Neuronal stem cell (in vitro differentiated cells): ENCODE measurements around the gene GPSM1.

Experiments
- DNase-seq: peaks from one replicate; pipeline ENCODE4 v3.0.0-alpha.2; 2013; ENCODE audit warnings: low spot score
- H2AFZ ChIP-seq: one replicate; pipeline ENCODE4 v1.6.1; 2013; ENCODE audit warnings: mild to moderate bottlenecking, low read length, inconsistent platforms
- H2AK5ac ChIP-seq: 2 replicates; pipeline ENCODE4 v1.6.1; 2013; ENCODE audit warnings: low read depth, mild to moderate bottlenecking, inconsistent platforms, low read length, moderate library complexity, mixed read lengths
- H2BK120ac ChIP-seq: 2 replicates; pipeline ENCODE4 v1.6.1; 2013; ENCODE audit warnings: low read depth, mild to moderate bottlenecking, inconsistent platforms, low read length, moderate library complexity, mixed read lengths
- H2BK12ac ChIP-seq: one replicate; pipeline ENCODE4 v1.6.1; 2013; ENCODE audit warnings: low read length, inconsistent platforms
- H2BK15ac ChIP-seq: 2 replicates; pipeline ENCODE4 v1.6.1; 2013; ENCODE audit warnings: mild to moderate bottlenecking, low read length, inconsistent platforms, mixed read lengths
- H2BK5ac ChIP-seq: one replicate; pipeline ENCODE4 v1.6.1; 2013; ENCODE audit warnings: inconsistent platforms, mild to moderate bottlenecking, low read length, moderate library complexity
- H3K14ac ChIP-seq: one replicate; pipeline ENCODE4 v1.6.1; 2013; ENCODE audit warnings: low read length, inconsistent platforms
- H3K18ac ChIP-seq: 2 replicates; pipeline ENCODE4 v1.6.1; 2013; ENCODE audit warnings: low read length, inconsistent platforms
- H3K23ac ChIP-seq: 2 replicates; pipeline ENCODE4 v1.6.1; 2013; ENCODE audit warnings: low read depth, mild to moderate bottlenecking, mixed read lengths, low read length, inconsistent platforms; ENCODE audit not compliant: poor library complexity
- H3K27ac ChIP-seq: replicated peaks from 3 replicates; pipeline ENCODE4 v1.5.1; 2013; ENCODE audit warnings: low read length, inconsistent platforms
- H3K27me3 ChIP-seq, 3 experiments: 2 replicates each; pipeline ENCODE4 v1.6.1; 2013; ENCODE audit warnings: low read length in 3 of 3, mild to moderate bottlenecking in 2 of 3, inconsistent platforms in 1 of 3, low read depth in 1 of 3, mixed read lengths in 1 of 3, moderate library complexity in 1 of 3; ENCODE audit not compliant: control insufficient read depth in 3 of 3, insufficient read depth in 3 of 3
- H3K36me3 ChIP-seq, 2 donors: replicated peaks in 1 of 2; 2 replicates each; pipeline ENCODE4 v1.6.1; 2013; ENCODE audit warnings: low read length in 2 of 2; ENCODE audit not compliant: control insufficient read depth in 2 of 2, insufficient read depth in 2 of 2
- H3K4ac ChIP-seq: 2 replicates; pipeline ENCODE4 v1.6.1; 2013; ENCODE audit warnings: inconsistent platforms, mild to moderate bottlenecking, low read length, moderate library complexity
- H3K4me1 ChIP-seq, 2 donors: 1 replicate in 1 of 2; 2 replicates in 1 of 2; pipeline ENCODE4 v1.6.1; 2013; ENCODE audit warnings: low read length in 2 of 2, low read depth in 1 of 2; ENCODE audit not compliant: control insufficient read depth in 2 of 2, insufficient read depth in 1 of 2
- H3K4me2 ChIP-seq: one replicate; pipeline ENCODE4 v1.6.1; 2013; ENCODE audit warnings: mild to moderate bottlenecking, low read length, inconsistent platforms; ENCODE audit not compliant: insufficient read depth, poor library complexity, severe bottlenecking
- H3K4me3 ChIP-seq, 2 donors: 2 replicates each; pipeline ENCODE4 v1.5.1; 2013; ENCODE audit warnings: low read length in 2 of 2, mild to moderate bottlenecking in 2 of 2, inconsistent platforms in 1 of 2, moderate library complexity in 1 of 2
- H3K79me1 ChIP-seq: one replicate; pipeline ENCODE4 v1.6.1; 2013; ENCODE audit warnings: low read depth, mild to moderate bottlenecking, inconsistent platforms, low read length, moderate library complexity
- H3K9ac ChIP-seq: one replicate; pipeline ENCODE4 v1.6.1; 2013; ENCODE audit warnings: mild to moderate bottlenecking, low read depth, low read length, inconsistent platforms; ENCODE audit not compliant: poor library complexity
- H3K9me3 ChIP-seq, 2 donors: replicated peaks in 1 of 2; 2 replicates each; pipeline versions ENCODE3 to v1.6.1; 2013; ENCODE audit warnings: low read length in 2 of 2, mild to moderate bottlenecking in 2 of 2, inconsistent platforms in 1 of 2, low read depth in 1 of 2, mixed read lengths in 1 of 2, moderate library complexity in 1 of 2; ENCODE audit not compliant: control insufficient read depth in 2 of 2, insufficient read depth in 1 of 2
- H4K8ac ChIP-seq: one replicate; pipeline ENCODE4 v1.6.1; 2013; ENCODE audit warnings: low read depth, mild to moderate bottlenecking, inconsistent platforms, low read length, moderate library complexity
- H4K91ac ChIP-seq: one replicate; pipeline ENCODE4 v1.6.1; 2013; ENCODE audit warnings: low read length, low read depth, mild to moderate bottlenecking, inconsistent platforms; ENCODE audit not compliant: poor library complexity
- WGBS, 2 donors: extraction: QIAGEN DNeasy Blood & Tissue Kit; methylation state at CpG; one replicate each; pipeline ENCODE4 v1.1.7; 2013; ENCODE audit warnings: missing lambda C conversion rate in 2 of 2, mixed read lengths in 1 of 2; ENCODE audit not compliant: insufficient read length in 2 of 2, insufficient replicate concordance in 1 of 2; ENCODE audit errors: extremely low coverage in 2 of 2; 5-methylcytosine and 5-hydroxymethylcytosine counted together

Gene GPSM1

GRCh38 chr9:136389396-136389795 lies 62.1 kb downstream of the GPSM1 start:
- Histone ChIP-seq H3K18ac (no peak overlapping the region), H3K4ac (no peak overlapping the region), H3K9ac (no peak overlapping the region), H2BK12ac (no peak overlapping the region), H3K27ac (no peak overlapping the region), H2BK5ac (no peak overlapping the region), H2BK120ac (no peak overlapping the region), H3K14ac (no peak overlapping the region), H2AK5ac (no peak overlapping the region), H4K8ac (no peak overlapping the region), H4K91ac (no peak overlapping the region), H3K4me1 (no peaks in the 10 kb centered on the region), H2BK15ac (no peak overlapping the region), H3K9me3 (no peaks in the 10 kb centered on the region), H3K36me3 (peaks cover 59 to 90% of the 10 kb centered on the region in 2 donors), H3K23ac (no peak overlapping the region), H3K4me2 (no peak overlapping the region), H2AFZ (no peak overlapping the region), H3K27me3 (no peaks in the 10 kb centered on the region), H3K79me1 (peaks cover 5% of the 10 kb centered on the region), H3K4me3 (no peak overlapping the region)
- DNase-seq, result no peak
- no CpG with 5 or more reads among the region's 14 CpGs for WGBS, 2 donors

GRCh38 chr9:136391737-136392537 lies 64.6 kb downstream of the GPSM1 start:
- peak overlapping the region; percentile 43 for H4K8ac ChIP-seq
- H3K4me2 ChIP-seq, result no peak overlapping the region
- no peak for DNase-seq
- H3K4me3 ChIP-seq, result no peak overlapping the region
- H3K9ac ChIP-seq, result no peak overlapping the region
- H4K91ac ChIP-seq, result no peak overlapping the region
- H3K36me3 ChIP-seq, result peaks cover 72 to 94% of the 10 kb centered on the region in 2 donors
- peaks cover 7% of the 10 kb centered on the region for H3K79me1 ChIP-seq
- no peak overlapping the region for H3K4ac ChIP-seq
- no peak overlapping the region for H3K14ac ChIP-seq
- H3K4me1 ChIP-seq, result no peaks in the 10 kb centered on the region
- H2BK120ac ChIP-seq, result no peak overlapping the region
- no peak overlapping the region for H2AK5ac ChIP-seq
- H3K23ac ChIP-seq, result peak overlapping the region; percentile 31
- no CpG with 5 or more reads among the region's 28 CpGs for WGBS, 2 donors
- H3K27me3 ChIP-seq, result no peaks in the 10 kb centered on the region
- no peak overlapping the region for H2AFZ ChIP-seq
- no peak overlapping the region for H2BK15ac ChIP-seq
- H3K27ac ChIP-seq, result no peak overlapping the region
- no peak overlapping the region for H2BK5ac ChIP-seq
- no peak overlapping the region for H3K18ac ChIP-seq
- no peaks in the 10 kb centered on the region for H3K9me3 ChIP-seq
- no peak overlapping the region for H2BK12ac ChIP-seq

DNA sequence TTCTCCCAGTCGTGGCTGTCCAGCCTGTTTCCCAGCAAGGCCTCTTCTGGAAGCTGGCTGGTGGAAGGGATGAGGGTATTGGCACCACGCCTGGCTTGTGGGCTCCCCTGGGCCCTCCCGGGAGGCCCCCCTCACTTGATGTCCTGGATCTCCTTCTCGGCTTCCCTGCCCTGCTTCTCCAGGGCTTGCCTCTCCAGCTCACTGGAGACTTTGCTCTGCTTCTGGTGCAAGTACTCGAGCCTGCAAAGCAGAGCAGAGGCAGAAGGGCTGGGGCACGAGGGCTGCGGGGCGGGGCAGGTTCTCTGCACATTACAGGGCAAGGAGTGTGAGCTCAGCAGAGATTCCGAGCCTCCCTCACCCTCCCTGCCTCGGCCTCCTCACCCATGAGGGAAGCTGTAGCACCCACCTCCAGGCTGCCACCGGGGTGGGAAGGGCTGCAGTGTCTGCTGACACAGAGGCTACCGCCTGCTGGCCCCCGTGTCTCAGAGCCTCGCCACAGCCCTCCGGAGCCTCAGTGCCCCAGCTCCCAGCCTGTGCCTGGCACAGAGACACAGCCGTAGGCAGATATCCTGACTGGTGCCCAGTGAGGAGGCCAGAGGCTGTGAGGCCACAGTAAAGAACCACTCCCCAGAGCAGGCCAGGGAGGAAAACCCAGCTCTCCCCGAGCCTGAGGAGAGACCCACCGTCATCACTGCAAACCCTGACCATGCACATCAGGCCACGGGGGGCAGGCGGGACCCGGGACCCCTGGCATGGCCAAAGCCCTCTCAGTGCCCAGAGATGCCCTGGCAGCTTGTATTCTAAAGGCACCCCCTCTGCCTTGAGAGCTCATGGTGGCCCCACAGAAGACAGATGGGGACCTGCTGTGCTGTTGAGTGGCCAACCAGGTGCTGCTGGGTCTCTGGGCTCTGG lies 65.5 kb downstream of the GPSM1 start:
- Histone ChIP-seq H3K9me3 (no peaks in the 10 kb centered on the region), H2AFZ (no peak overlapping the region), H3K18ac (no peak overlapping the region), H3K4me3 (no peak overlapping the region), H2BK15ac (no peak overlapping the region), H4K91ac (no peak overlapping the region), H3K27ac (no peak overlapping the region), H3K79me1 (peaks cover 8% of the 10 kb centered on the region), H2BK120ac (no peak overlapping the region), H4K8ac (no peak overlapping the region), H2AK5ac (no peak overlapping the region), H2BK5ac (no peak overlapping the region), H3K14ac (no peak overlapping the region), H3K4me1 (no peaks in the 10 kb centered on the region), H3K4ac (no peak overlapping the region), H3K36me3 (peaks cover 70 to 93% of the 10 kb centered on the region in 2 donors), H3K9ac (peak overlapping the region; percentile 21), H2BK12ac (no peak overlapping the region), H3K23ac (no peak overlapping the region), H3K27me3 (no peaks in the 10 kb centered on the region), H3K4me2 (no peak overlapping the region)
- WGBS, 2 donors, result no CpG with 5 or more reads among the region's 21 CpGs
- DNase-seq, result no peak

DNA sequence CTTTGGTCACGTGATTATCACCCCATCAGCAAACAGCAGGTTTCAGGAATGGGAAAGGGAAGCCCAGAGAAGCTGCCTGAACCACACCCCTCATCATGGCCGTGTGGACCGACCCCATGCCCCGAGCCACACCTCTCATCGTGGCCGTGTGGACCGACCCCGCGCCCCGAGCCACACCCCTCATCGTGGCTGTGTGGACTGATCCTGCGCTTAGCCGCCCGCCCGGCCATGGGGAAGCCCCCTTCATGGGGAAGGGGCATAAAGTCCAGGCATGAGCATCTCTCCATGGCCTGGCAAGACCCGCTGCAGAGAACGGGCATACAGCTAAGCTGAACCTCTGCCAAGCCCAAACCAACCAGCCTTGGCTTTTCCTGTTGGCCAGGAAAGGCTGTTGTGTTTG lies 66.2 kb downstream of the GPSM1 start:
- H2AFZ ChIP-seq, result no peak overlapping the region
- H4K8ac ChIP-seq, result no peak overlapping the region
- DNase-seq, result no peak
- no peak overlapping the region for H2BK120ac ChIP-seq
- no peaks in the 10 kb centered on the region for H3K27me3 ChIP-seq
- H2BK5ac ChIP-seq, result no peak overlapping the region
- no peak overlapping the region for H3K4me2 ChIP-seq
- no peak overlapping the region for H2BK12ac ChIP-seq
- no peak overlapping the region for H3K4me3 ChIP-seq
- peaks cover 66 to 94% of the 10 kb centered on the region in 2 donors for H3K36me3 ChIP-seq
- no CpG with 5 or more reads among the region's 17 CpGs for WGBS, 2 donors
- peaks cover 0 to under 1% of the 10 kb centered on the region in 2 donors for H3K4me1 ChIP-seq
- peaks cover 12% of the 10 kb centered on the region for H3K79me1 ChIP-seq
- no peak overlapping the region for H3K4ac ChIP-seq
- no peaks in the 10 kb centered on the region for H3K9me3 ChIP-seq
- no peak overlapping the region for H3K18ac ChIP-seq
- no peak overlapping the region for H3K27ac ChIP-seq
- no peak overlapping the region for H3K23ac ChIP-seq
- no peak overlapping the region for H3K14ac ChIP-seq
- H3K9ac ChIP-seq, result no peak overlapping the region
- no peak overlapping the region for H2BK15ac ChIP-seq
- no peak overlapping the region for H4K91ac ChIP-seq
- no peak overlapping the region for H2AK5ac ChIP-seq
